CD14-positive monocyte (primary cell): Measurements from ENCODE around the gene LCLAT1. TPM values are rescaled to one million over a fixed set of nuclear protein-coding genes. Genes with fewer than 3 reads are reported as not detected.
"Not testable (repeated sequence)": the region's sequence is repeated elsewhere in the genome, so short reads cannot be mapped to it uniquely, and the experiment has no call there.

Experiments
- DNase-seq, 3 donors: peaks; one replicate each; pipeline ENCODE4 v3.0.0-alpha.2; 2011 to 2022
- H2AFZ ChIP-seq: 2 replicates; pipeline ENCODE4 v1.6.0; 2012; ENCODE audit warnings: mild to moderate bottlenecking, low read depth, low read length, inconsistent platforms; ENCODE audit not compliant: insufficient read depth, poor library complexity, severe bottlenecking
- H3K27ac ChIP-seq, 2 donors: 1 replicate in 1 of 2; 2 replicates in 1 of 2; pipeline ENCODE4 v1.5.1; 2012 to 2013; ENCODE audit warnings: low read length in 2 of 2, control low read depth in 1 of 2, inconsistent platforms in 1 of 2, low read depth in 1 of 2, mild to moderate bottlenecking in 1 of 2
- H3K27me3 ChIP-seq, 2 donors: one replicate each; pipeline versions ENCODE4 v1.6.0 to v1.6.1; 2011 to 2013; ENCODE audit warnings: low read length in 2 of 2; ENCODE audit not compliant: control insufficient read depth in 2 of 2, insufficient read depth in 2 of 2
- H3K36me3 ChIP-seq, 2 donors: replicated peaks in 1 of 2; 1 replicate in 1 of 2; 2 replicates in 1 of 2; pipeline versions ENCODE4 v1.5.1 to v1.6.1; 2012 to 2013; ENCODE audit warnings: low read length in 2 of 2, control low read depth in 1 of 2, inconsistent platforms in 1 of 2, mild to moderate bottlenecking in 1 of 2; ENCODE audit not compliant: insufficient read depth in 2 of 2, control insufficient read depth in 1 of 2
- H3K4me1 ChIP-seq, 2 donors: 1 replicate in 1 of 2; 2 replicates in 1 of 2; pipeline versions ENCODE4 v1.5.1 to v1.6.1; 2012 to 2013; ENCODE audit warnings: low read length in 2 of 2, control low read depth in 1 of 2, inconsistent platforms in 1 of 2, mild to moderate bottlenecking in 1 of 2, moderate library complexity in 1 of 2; ENCODE audit not compliant: insufficient read depth in 2 of 2, control insufficient read depth in 1 of 2
- H3K4me2 ChIP-seq: replicated peaks from 2 replicates; pipeline ENCODE3; 2012; ENCODE audit warnings: low read length, moderate library complexity, mild to moderate bottlenecking; ENCODE audit not compliant: poor library complexity, severe bottlenecking; ENCODE audit errors: extremely low read depth
- H3K4me3 ChIP-seq, 3 experiments: fragments of 200-600 bp in 1 of 3; sonication (generic) in 1 of 3; replicated peaks in 1 of 3; 1 replicate in 2 of 3; 2 replicates in 1 of 3; pipeline ENCODE4 v1.5.1; 2011 to 2013; ENCODE audit warnings: low read length in 3 of 3, mild to moderate bottlenecking in 3 of 3, control low read depth in 2 of 3, low read depth in 2 of 3, inconsistent platforms in 1 of 3, moderate library complexity in 1 of 3
- H3K79me2 ChIP-seq: 2 replicates; pipeline ENCODE4 v1.6.0; 2012; ENCODE audit warnings: mild to moderate bottlenecking, control low read depth, inconsistent platforms, low read length, moderate library complexity; ENCODE audit not compliant: insufficient read depth
- H3K9ac ChIP-seq: 2 replicates; pipeline ENCODE4 v1.6.0; 2017; ENCODE audit warnings: low read length, mild to moderate bottlenecking; ENCODE audit not compliant: insufficient read depth, poor library complexity, severe bottlenecking
- H3K9me3 ChIP-seq, 2 donors: replicated peaks in 1 of 2; 1 replicate in 1 of 2; 2 replicates in 1 of 2; pipeline versions ENCODE4 v1.5.1 to v1.6.1; 2012 to 2013; ENCODE audit warnings: low read length in 2 of 2, control low read depth in 1 of 2; ENCODE audit not compliant: control insufficient read depth in 1 of 2, insufficient read depth in 1 of 2
- H4K20me1 ChIP-seq: 2 replicates; pipeline ENCODE4 v1.6.0; 2012; ENCODE audit warnings: mild to moderate bottlenecking, low read length, control low read depth, moderate library complexity; ENCODE audit not compliant: insufficient read depth
- H3K27ac Mint-ChIP-seq, 7 donors: one replicate each; pipeline ENCODE4 v1.8.0; 2020; ENCODE audit warnings: mild to moderate bottlenecking in 7 of 7, mixed read lengths in 7 of 7, moderate library complexity in 6 of 7, inconsistent platforms in 2 of 7
- H3K27me3 Mint-ChIP-seq, 3 donors: one replicate each; pipeline ENCODE4 v1.8.0; 2021 to 2022; ENCODE audit warnings: low read depth in 3 of 3, mild to moderate bottlenecking in 3 of 3, mixed read lengths in 3 of 3, moderate library complexity in 3 of 3, inconsistent platforms in 1 of 3
- H3K36me3 Mint-ChIP-seq, 2 donors: one replicate each; pipeline ENCODE4 v1.8.0; 2020; ENCODE audit warnings: mixed read lengths in 2 of 2, inconsistent platforms in 1 of 2, mild to moderate bottlenecking in 1 of 2
- H3K4me1 Mint-ChIP-seq: one replicate; pipeline ENCODE4 v1.8.0; 2020; ENCODE audit warnings: mild to moderate bottlenecking, mixed read lengths
- H3K4me3 Mint-ChIP-seq, 2 donors: one replicate each; pipeline ENCODE4 v1.8.0; 2020; ENCODE audit warnings: mild to moderate bottlenecking in 2 of 2, mixed read lengths in 2 of 2, moderate library complexity in 1 of 2
- H3K9me3 Mint-ChIP-seq, 7 donors: one replicate each; pipeline ENCODE4 v1.8.0; 2020 to 2022; ENCODE audit warnings: mixed read lengths in 7 of 7, mild to moderate bottlenecking in 6 of 7, moderate library complexity in 6 of 7, inconsistent platforms in 2 of 7
- WGBS: methylation state at CpG from one replicate; pipeline ENCODE4 v1.1.5; 2013; ENCODE audit warnings: missing lambda C conversion rate; ENCODE audit not compliant: insufficient coverage; 5-methylcytosine and 5-hydroxymethylcytosine counted together
- intact Hi-C, 2 donors: fragments of 100-400 bp; cut with micrococcal nuclease; formaldehyde crosslinking; loops; one replicate each; pipeline versions ENCODE4 v1.15.0 to v1.15.1; 2023
- polyA plus RNA-seq, 3 donors: library from polyadenylated mRNA; depleted of rRNA in 1 of 3; unstranded in 2 of 3; stranded (reverse) in 1 of 3; fragments of 300-500 nt in 2 of 3; fragments of >200 nt in 1 of 3; fragmentation: Illumina TruSeq in 2 of 3; gene quantifications; 1 replicate in 2 of 3; 2 replicates in 1 of 3; pipeline ENCODE4 v1.2.3, GENCODE V29; 2012 to 2021
- TF ChIP-seq, protein P1 (sequence below): fragments of 200-600 bp; IDR thresholded peaks from one replicate; pipeline ENCODE4 v1.8.0; 2022; ENCODE audit warnings: antibody characterized with exemption, mild to moderate bottlenecking

The LCLAT1 gene
- polyA plus RNA-seq, 3 donors = 1.2 to 5.7 (median 1.3) TPM

GRCh38 chr2:30492619-30493018 is 45.6 kb downstream of the LCLAT1 start:
- intact Hi-C loops = no loop called here
- Mint-ChIP-seq H3K9me3 (peaks cover 12 to 25% (median 18%) of the 10 kb centered on the region in 7 donors), H3K27ac (no peak overlapping the region), H3K36me3 (peaks cover 10 to 13% of the 10 kb centered on the region in 2 donors), H3K27me3 (peaks cover 0 to 1% (median 0%) of the 10 kb centered on the region in 3 donors), H3K4me1 (peaks cover 10% of the 10 kb centered on the region), H3K4me3 (no peak overlapping the region)
- no CpG with 5 or more reads among the region's 1 CpG for WGBS
- no peak for DNase-seq
- peaks cover 10 to 19% of the 10 kb centered on the region in 2 donors for H3K9me3 ChIP-seq
- H3K4me1 ChIP-seq = peaks cover 10% of the 10 kb centered on the region in 2 donors
- TF ChIP-seq, protein P1, sequence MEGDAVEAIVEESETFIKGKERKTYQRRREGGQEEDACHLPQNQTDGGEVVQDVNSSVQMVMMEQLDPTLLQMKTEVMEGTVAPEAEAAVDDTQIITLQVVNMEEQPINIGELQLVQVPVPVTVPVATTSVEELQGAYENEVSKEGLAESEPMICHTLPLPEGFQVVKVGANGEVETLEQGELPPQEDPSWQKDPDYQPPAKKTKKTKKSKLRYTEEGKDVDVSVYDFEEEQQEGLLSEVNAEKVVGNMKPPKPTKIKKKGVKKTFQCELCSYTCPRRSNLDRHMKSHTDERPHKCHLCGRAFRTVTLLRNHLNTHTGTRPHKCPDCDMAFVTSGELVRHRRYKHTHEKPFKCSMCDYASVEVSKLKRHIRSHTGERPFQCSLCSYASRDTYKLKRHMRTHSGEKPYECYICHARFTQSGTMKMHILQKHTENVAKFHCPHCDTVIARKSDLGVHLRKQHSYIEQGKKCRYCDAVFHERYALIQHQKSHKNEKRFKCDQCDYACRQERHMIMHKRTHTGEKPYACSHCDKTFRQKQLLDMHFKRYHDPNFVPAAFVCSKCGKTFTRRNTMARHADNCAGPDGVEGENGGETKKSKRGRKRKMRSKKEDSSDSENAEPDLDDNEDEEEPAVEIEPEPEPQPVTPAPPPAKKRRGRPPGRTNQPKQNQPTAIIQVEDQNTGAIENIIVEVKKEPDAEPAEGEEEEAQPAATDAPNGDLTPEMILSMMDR = no peak
- H3K79me2 ChIP-seq = no peaks in the 10 kb centered on the region
- H2AFZ ChIP-seq = no peak overlapping the region
- H3K4me2 ChIP-seq = no peak overlapping the region
- peaks cover 0 to 1% of the 10 kb centered on the region in 2 donors for H3K36me3 ChIP-seq
- H3K9ac ChIP-seq = no peak overlapping the region
- H3K27me3 ChIP-seq = no peaks in the 10 kb centered on the region
- no peaks in the 10 kb centered on the region for H4K20me1 ChIP-seq
- H3K27ac ChIP-seq = no peak overlapping the region
- no peak overlapping the region for H3K4me3 ChIP-seq

DNA sequence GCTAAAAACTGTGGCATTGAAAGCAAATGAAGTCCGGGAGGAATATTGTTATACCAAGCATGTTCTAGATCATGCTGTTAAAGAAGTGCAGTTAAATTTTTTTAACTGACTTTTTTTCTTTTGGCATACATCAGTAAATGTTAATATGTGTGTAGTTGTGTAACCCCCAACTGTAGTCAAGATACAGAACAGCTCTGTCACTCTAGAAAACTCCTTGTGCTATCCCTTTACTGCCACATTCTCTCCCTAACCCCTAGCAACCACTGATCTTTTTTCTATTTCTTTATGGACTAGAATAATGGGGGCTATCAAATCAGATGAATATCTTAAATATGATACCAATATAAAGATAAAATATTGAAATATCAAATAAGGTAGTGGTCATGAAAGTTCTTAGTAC is 46.4 kb downstream of the LCLAT1 start:
- no peak overlapping the region for H3K4me2 ChIP-seq
- no peaks in the 10 kb centered on the region for H4K20me1 ChIP-seq
- peaks cover 20 to 32% (median 26%) of the 10 kb centered on the region in 7 donors for H3K9me3 Mint-ChIP-seq
- H3K9ac ChIP-seq = no peak overlapping the region
- peaks cover 16 to 19% of the 10 kb centered on the region in 2 donors for H3K36me3 Mint-ChIP-seq
- peaks cover 4% of the 10 kb centered on the region for H3K79me2 ChIP-seq
- WGBS = no CpG with 5 or more reads among the region's 1 CpG
- H3K4me3 ChIP-seq = no peak overlapping the region
- H3K27ac ChIP-seq = no peak overlapping the region
- H3K9me3 ChIP-seq = peaks cover 16 to 28% of the 10 kb centered on the region in 2 donors
- H2AFZ ChIP-seq = no peak overlapping the region
- peaks cover 0 to 1% (median 0%) of the 10 kb centered on the region in 3 donors for H3K27me3 Mint-ChIP-seq
- peaks cover 10% of the 10 kb centered on the region in 2 donors for H3K4me1 ChIP-seq
- H3K27me3 ChIP-seq = no peaks in the 10 kb centered on the region
- peaks cover 10% of the 10 kb centered on the region for H3K4me1 Mint-ChIP-seq
- peaks cover 0 to 10% of the 10 kb centered on the region in 2 donors for H3K36me3 ChIP-seq
- no peak overlapping the region for H3K27ac Mint-ChIP-seq
- TF ChIP-seq, protein P1 = no peak
- H3K4me3 Mint-ChIP-seq = no peak overlapping the region
- DNase-seq = no peak
- intact Hi-C loops = no loop called here

DNA sequence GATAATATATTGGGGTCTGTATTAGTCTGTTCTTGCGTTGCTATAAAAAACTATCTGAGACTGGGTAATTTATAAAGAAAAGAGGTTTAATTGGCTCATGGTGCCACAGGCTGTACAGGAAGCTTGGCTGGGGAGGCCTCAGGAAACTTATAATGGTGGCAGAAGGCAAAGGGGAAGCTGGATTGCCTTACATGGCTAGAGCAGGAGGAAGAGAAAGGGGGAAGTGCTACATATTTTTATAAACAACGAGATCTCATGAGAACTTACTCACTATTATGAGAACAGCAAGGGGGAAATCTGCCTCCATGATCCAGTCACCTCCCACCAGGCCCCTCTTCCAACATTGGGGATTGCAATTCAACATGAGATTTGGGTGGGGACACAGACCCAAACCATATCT is 48.9 kb downstream of the LCLAT1 start:
- Histone ChIP-seq H3K27ac (peak overlapping the region in 1 of 2 donors; percentile 80), H2AFZ (peak overlapping the region; percentile 47), H3K36me3 (peaks cover 0 to 30% of the 10 kb centered on the region in 2 donors), H3K4me3 (peak overlapping the region in 1 of 3 experiments; percentile 33), H3K4me1 (peaks cover 10% of the 10 kb centered on the region in 2 donors), H3K9me3 (peaks cover 26 to 51% of the 10 kb centered on the region in 2 donors)
- H3K79me2 ChIP-seq, intact Hi-C loops, H4K20me1 ChIP-seq, H3K9ac ChIP-seq, H3K27me3 Mint-ChIP-seq, H3K27me3 ChIP-seq, H3K4me2 ChIP-seq: not testable (repeated sequence)
- 64% methylated on average over 1 of the region's 2 CpGs for WGBS
- H3K9me3 Mint-ChIP-seq = peaks cover 33 to 49% (median 43%) of the 10 kb centered on the region in 7 donors
- peaks cover 10% of the 10 kb centered on the region for H3K4me1 Mint-ChIP-seq
- peak overlapping the region in 1 of 2 donors; percentile 46 for H3K4me3 Mint-ChIP-seq
- DNase-seq = peak; percentile 18 to 38 (median 35)
- peak overlapping the region; percentile 10 to 88 (median 83) for H3K27ac Mint-ChIP-seq
- H3K36me3 Mint-ChIP-seq = peaks cover 17 to 24% of the 10 kb centered on the region in 2 donors
